ENCODE measurements around the gene PACRG. TPM values are rescaled to one million over a fixed set of nuclear protein-coding genes. Genes with fewer than 3 reads are reported as not detected.

PACRG gene
- total RNA-seq, 2 experiments from 2014 or later: not detected

GRCh38 chr6:162999575-163000285 lies 272.0 kb downstream of the PACRG start:
- Histone ChIP-seq H3K9me2 (ENCODE audit: insufficient read depth, low read length) (no peaks in the 10 kb centered on the region; the same call in 1 of the 2 replicates), H4K20me1 (ENCODE audit: insufficient read depth, low read length) (no peaks in the 10 kb centered on the region), H3K36me3 (ENCODE audit: insufficient read depth, low read length) (no peaks in the 10 kb centered on the region), H3K27ac (ENCODE audit: low read depth, low read length, poor library complexity, severe bottlenecking) (no peak overlapping the region), H3K4me1 (ENCODE audit: insufficient read depth, low read length, poor library complexity, severe bottlenecking) (no peaks in the 10 kb centered on the region), H2AFZ (ENCODE audit: low read length) (no peak overlapping the region), H3K4me2 (ENCODE audit: low read length) (no peak overlapping the region), H3K9me3 (ENCODE audit: low read length) (no peaks in the 10 kb centered on the region), H3K79me2 (ENCODE audit: insufficient read depth, low read depth, low read length) (no peaks in the 10 kb centered on the region), H3K4me3 (ENCODE audit: low read depth, low read length, poor library complexity, severe bottlenecking) (no peak overlapping the region)
- intact Hi-C loops (cut with micrococcal nuclease; ENCODE audit: unreplicated experiment): no loop called here
- TF ChIP-seq CTCF (conservative IDR thresholded peaks at IDR 0.05; ENCODE audit: low read length) (no peak), EZH2phosphoT487 (IDR thresholded peaks at IDR 0.05; ENCODE audit: borderline replicate concordance, low read depth, low read length) (no peak)
- CTCF ChIA-PET (ENCODE audit: unreplicated experiment): no interaction called here
- POLR2A ChIA-PET: no interaction called here
- DNase-seq (ENCODE audit: low spot score): no peak
- BruUV-seq (replicated peaks): no TSS peak

GRCh38 chr6:163001330-163001729 lies 273.6 kb downstream of the PACRG start:
- no TSS peak for BruUV-seq (replicated peaks)
- Histone ChIP-seq H2AFZ (ENCODE audit: low read length) (no peak overlapping the region), H3K79me2 (ENCODE audit: insufficient read depth, low read depth, low read length) (no peaks in the 10 kb centered on the region), H3K9me2 (ENCODE audit: insufficient read depth, low read length) (no peaks in the 10 kb centered on the region; the same call in 1 of the 2 replicates), H4K20me1 (ENCODE audit: insufficient read depth, low read length) (no peaks in the 10 kb centered on the region), H3K36me3 (ENCODE audit: insufficient read depth, low read length) (no peaks in the 10 kb centered on the region), H3K27ac (ENCODE audit: low read depth, low read length, poor library complexity, severe bottlenecking) (no peak overlapping the region), H3K4me2 (ENCODE audit: low read length) (no peak overlapping the region), H3K4me3 (ENCODE audit: low read depth, low read length, poor library complexity, severe bottlenecking) (no peak overlapping the region), H3K4me1 (ENCODE audit: insufficient read depth, low read length, poor library complexity, severe bottlenecking) (no peaks in the 10 kb centered on the region), H3K9me3 (ENCODE audit: low read length) (no peaks in the 10 kb centered on the region)
- ChIA-PET POLR2A (interaction anchor here (1.1 kb wide), 1 partner anchor 8 kb away, joined by 3 read pairs; no protein-coding TSS in a partner anchor), CTCF (ENCODE audit: unreplicated experiment) (no interaction called here)
- DNase-seq (ENCODE audit: low spot score): no peak
- TF ChIP-seq CTCF (conservative IDR thresholded peaks at IDR 0.05; ENCODE audit: low read length) (no peak), EZH2phosphoT487 (IDR thresholded peaks at IDR 0.05; ENCODE audit: borderline replicate concordance, low read depth, low read length) (no peak)
- intact Hi-C loops (cut with micrococcal nuclease; ENCODE audit: unreplicated experiment): no loop called here

- Histone ChIP-seq H3K36me3 (ENCODE audit: insufficient read depth, low read length) (no peaks in the 10 kb centered on the region), H3K79me2 (ENCODE audit: insufficient read depth, low read depth, low read length) (no peaks in the 10 kb centered on the region), H3K4me3 (ENCODE audit: low read depth, low read length, poor library complexity, severe bottlenecking) (no peak overlapping the region), H2AFZ (ENCODE audit: low read length) (no peak overlapping the region), H4K20me1 (ENCODE audit: insufficient read depth, low read length) (no peaks in the 10 kb centered on the region), H3K9me2 (ENCODE audit: insufficient read depth, low read length) (no peaks in the 10 kb centered on the region; the same call in 1 of the 2 replicates), H3K9me3 (ENCODE audit: low read length) (no peaks in the 10 kb centered on the region), H3K4me2 (ENCODE audit: low read length) (no peak overlapping the region), H3K4me1 (ENCODE audit: insufficient read depth, low read length, poor library complexity, severe bottlenecking) (no peaks in the 10 kb centered on the region), H3K27ac (ENCODE audit: low read depth, low read length, poor library complexity, severe bottlenecking) (no peak overlapping the region)
- no peak for DNase-seq (ENCODE audit: low spot score)
- TF ChIP-seq EZH2phosphoT487 (IDR thresholded peaks at IDR 0.05; ENCODE audit: borderline replicate concordance, low read depth, low read length) (no peak), CTCF (conservative IDR thresholded peaks at IDR 0.05; ENCODE audit: low read length) (no peak)
- POLR2A ChIA-PET: interaction anchor here (0.5 to 0.6 kb wide), 2 partner anchors 95 to 1267 kb away, joined by 3 to 4 read pairs; no protein-coding TSS in a partner anchor
- intact Hi-C loops (cut with micrococcal nuclease; ENCODE audit: unreplicated experiment): no loop called here
- CTCF ChIA-PET (ENCODE audit: unreplicated experiment): no interaction called here
- no TSS peak for BruUV-seq (replicated peaks)
Observed at GRCh38 chr6:163008186-163008585, 280.4 kb downstream of the PACRG start.

All from OCI-LY7 (cell line).